CD4-positive, alpha-beta T cell treated with Interleukin-2 at 100 ng/mL for 4 hours (primary cell): ENCODE data around the gene ELF4.
"Not testable (repeated sequence)": the region's sequence is repeated elsewhere in the genome, so short reads cannot be mapped to it uniquely, and the experiment has no call there.

Experiments
- DNase-seq: peaks from one replicate; pipeline ENCODE4 v3.0.0-alpha.2; 2020; ENCODE audit warnings: low spot score

ELF4 gene

GRCh38 chrX:130110379-130111219 is at the start of gene ELF4:
Gene ELF4 (minus strand): TSS chrX:130110497. CDS start chrX:130081330, 29,167 bp downstream.
- peak; percentile 67 for DNase-seq

GRCh38 chrX:130159776-130160175 is 49.5 kb upstream of the ELF4 start:
- DNase-seq, result no peak

GRCh38 chrX:130158311-130158710 is 48.0 kb upstream of the ELF4 start:
- DNase-seq, result no peak

- no peak for DNase-seq
These were observed 45.3 kb upstream of the ELF4 start for GRCh38 chrX:130155564-130155963.

GRCh38 chrX:130147631-130148030 is 37.3 kb upstream of the ELF4 start:
- DNase-seq, result no peak

GRCh38 chrX:130145123-130145522 is 34.8 kb upstream of the ELF4 start:
- DNase-seq, result no peak

GRCh38 chrX:130144509-130144908 is 34.2 kb upstream of the ELF4 start:
- no peak for DNase-seq

- no peak for DNase-seq
These were observed 29.3 kb upstream of the ELF4 start for GRCh38 chrX:130139474-130140201.

GRCh38 chrX:130136961-130137360 is 26.7 kb upstream of the ELF4 start:
- no peak for DNase-seq

GRCh38 chrX:130136496-130136895 is 26.2 kb upstream of the ELF4 start:
- no peak for DNase-seq

- DNase-seq, result no peak
These were observed 20.7 kb upstream of the ELF4 start for GRCh38 chrX:130130990-130131389.

- DNase-seq, result no peak
These were observed 15.0 kb upstream of the ELF4 start for GRCh38 chrX:130125091-130125874.

- no peak for DNase-seq
These were observed 14.3 kb upstream of the ELF4 start for GRCh38 chrX:130124577-130124976.

- no peak for DNase-seq
These were observed 11.2 kb upstream of the ELF4 start for GRCh38 chrX:130121505-130121800.

- peak; percentile 70 for DNase-seq
These were observed 10.6 kb upstream of the ELF4 start for GRCh38 chrX:130120746-130121504.

GRCh38 chrX:130120321-130120731 is 10.0 kb upstream of the ELF4 start:
- DNase-seq, result no peak

- DNase-seq, result no peak
These were observed 9.1 kb upstream of the ELF4 start for GRCh38 chrX:130119312-130119898.

GRCh38 chrX:130118441-130119311 is 8.4 kb upstream of the ELF4 start:
- DNase-seq, result peak; percentile 42

- no peak for DNase-seq
These were observed 6.9 kb upstream of the ELF4 start for GRCh38 chrX:130117166-130117565.

GRCh38 chrX:130115119-130115885 is 5.0 kb upstream of the ELF4 start:
- DNase-seq, result not testable (repeated sequence)
